ENCODE results near the gene CIROP.
"Not testable (repeated sequence)": the region's sequence is repeated elsewhere in the genome, so short reads cannot be mapped to it uniquely, and the experiment has no call there.

CIROP gene

DNA sequence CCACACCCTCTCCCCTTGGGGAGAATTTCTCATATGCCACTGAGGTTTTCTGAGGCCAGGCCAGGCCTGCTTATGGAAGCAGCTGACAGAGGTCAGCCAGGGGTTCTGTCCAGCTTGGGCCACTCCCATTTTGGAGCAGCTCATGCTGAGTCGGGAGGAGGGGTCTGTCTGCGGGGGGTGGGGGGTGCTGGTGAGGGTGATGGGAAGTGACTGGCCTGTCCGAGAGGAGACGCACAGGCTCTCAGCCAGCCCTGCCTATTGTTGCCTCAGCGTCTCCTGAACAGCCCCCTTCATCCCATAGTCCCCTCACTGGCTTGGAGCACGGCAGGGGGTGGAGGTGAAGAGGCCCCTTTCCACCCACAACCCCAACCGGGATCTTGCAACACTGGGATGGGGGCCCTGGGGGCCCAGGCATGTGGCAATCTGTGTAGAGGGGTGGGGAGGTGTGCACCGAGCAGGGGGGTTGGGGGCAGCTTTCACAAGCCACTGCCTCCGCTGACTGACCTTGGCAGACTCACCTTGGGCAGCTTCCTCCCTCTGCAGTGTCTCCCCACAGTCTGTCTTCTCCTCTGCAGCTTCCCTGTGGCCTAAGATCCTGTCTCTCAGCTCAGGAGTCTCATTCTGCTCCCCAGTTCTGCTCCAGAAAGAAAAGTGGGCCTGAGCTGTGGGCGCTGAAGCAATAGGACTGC, 8.8 kb upstream of the CIROP start:
- DNase-seq (ENCODE audit: low spot score), result no peak

DNA sequence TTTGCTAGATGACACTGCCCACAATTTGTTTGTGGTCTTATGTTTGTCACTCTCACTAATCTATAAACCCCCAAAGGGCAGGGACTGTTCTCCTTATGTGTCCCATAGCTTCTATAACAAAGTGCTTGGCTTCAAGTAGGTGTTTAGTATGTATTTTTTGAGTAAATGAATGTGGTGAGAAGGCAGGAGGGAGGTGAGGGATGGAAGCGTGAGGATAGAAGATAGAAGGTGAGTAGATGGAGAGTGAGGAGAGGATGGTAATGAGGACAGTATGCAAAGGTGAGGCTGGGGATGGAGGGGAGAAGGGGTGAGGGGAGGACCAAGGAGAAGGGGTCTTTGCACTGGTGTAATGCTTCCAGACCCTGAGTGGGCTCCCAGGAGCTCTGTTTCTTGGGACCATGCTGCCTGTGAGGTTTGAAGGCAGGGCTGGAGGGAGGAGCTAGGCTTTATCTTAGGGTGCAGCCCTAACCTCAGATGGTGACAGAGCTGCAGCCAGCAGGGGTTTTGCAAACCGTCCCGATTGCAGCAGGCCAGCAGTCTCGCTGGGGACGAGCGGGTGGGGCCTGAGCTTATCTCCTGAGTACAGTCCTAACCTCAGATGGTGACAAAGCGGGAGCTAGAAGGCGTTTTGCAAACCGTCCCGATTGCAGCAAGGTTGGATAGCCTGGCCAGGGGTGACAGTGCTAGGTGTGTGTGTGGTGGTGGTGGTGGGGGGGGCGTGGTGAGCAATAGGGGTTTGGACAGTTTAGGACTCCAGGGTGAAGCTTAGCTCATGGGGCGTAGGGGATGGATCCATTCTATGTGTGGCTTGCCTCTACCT, 7.8 kb upstream of the CIROP start:
- DNase-seq (ENCODE audit: low spot score), result no peak

DNA sequence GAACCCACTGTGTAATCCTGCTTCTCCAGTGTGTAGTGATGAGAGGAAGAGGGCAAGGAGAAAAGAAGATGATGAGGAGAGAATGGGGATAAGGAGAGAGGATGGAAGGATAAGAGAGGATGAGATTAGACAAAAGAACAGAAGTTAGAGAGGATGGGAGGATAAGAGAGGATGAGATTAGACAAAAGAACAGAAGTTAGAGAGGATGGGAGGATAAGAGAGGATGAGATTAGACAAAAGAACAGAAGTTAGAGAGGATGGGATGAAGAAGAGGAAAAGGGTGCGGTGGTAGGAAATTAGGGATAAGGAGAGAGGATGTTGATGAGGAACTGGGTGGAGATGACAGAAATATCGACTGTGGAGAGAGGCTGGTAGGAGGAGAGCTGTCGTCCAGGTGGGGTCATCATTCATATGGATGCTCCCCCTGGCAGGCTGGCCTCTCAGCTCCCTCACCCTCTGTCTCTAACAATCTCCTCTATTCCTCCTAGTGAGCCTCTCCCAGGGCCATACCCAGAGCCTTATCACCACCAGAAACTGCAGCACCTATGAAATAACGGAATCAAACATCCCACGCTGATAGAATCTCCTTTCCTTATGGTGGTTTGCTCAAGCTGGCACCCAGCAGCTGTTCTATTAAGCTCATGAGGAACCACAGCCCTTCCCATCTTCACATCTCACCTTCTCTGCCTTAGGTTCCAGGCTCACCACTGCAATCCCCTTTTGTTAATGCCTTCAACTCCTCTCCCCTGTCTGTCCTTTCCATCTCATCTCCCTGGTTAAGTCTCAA, 6.0 kb upstream of the CIROP start:
- no peak for DNase-seq (ENCODE audit: low spot score)

DNA sequence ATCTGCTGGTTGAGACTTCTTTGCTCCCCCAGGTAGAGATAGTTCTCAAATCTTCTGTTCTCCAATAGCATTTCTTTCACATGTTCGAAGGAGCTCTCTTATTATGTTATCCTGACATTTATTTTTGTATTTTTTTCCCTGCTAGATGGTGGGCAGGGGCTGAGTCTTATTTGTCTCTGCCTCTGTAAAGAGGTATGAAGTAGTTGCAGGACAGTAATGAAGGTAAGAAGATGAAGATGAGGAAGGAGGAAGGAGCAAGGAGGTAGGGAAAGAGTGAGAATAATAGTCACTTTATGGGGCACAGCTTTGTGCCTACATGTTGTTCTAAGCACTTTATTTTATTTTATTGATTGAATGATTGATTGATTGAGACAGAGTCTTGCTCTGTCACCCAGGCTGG, 5.0 kb upstream of the CIROP start:
- DNase-seq (ENCODE audit: low spot score), result no peak

DNA sequence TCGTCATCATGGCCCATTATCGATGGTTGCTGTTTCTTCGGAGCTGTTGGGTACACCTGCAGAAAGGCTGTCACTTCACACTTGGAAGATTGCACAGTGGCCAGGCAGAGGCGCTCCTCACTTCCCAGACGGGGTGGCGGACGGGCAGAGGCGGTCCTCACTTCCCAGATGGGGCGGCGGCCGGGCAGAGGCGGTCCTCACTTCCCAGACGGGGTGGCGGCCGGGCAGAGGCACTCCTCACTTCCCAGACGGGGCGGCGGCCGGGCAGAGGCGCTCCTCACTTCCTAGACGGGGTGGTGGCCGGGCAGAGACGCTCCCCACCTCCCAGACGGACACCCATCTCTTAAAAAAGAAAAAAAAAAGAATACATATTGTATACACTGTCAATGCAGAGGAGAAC, 3.4 kb upstream of the CIROP start:
- DNase-seq (ENCODE audit: low spot score), result not testable (repeated sequence)

DNA sequence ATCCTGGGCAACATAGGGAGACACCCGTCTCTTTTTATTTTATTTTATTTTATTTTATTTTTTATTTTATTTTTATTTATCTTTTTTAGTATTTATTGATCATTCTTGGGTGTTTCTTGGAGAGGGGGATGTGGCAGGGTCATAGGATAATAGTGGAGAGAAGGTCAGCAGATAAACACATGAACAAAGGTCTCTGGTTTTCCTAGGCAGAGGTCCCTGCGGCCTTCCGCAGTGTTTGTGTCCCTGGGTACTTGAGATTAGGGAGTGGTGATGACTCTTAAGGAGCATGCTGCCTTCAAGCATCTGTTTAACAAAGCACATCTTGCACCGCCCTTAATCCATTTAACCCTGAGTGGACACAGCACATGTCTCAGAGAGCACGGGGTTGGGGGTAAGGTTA, 2.8 kb upstream of the CIROP start:
- DNase-seq (ENCODE audit: low spot score), result not testable (repeated sequence)

DNA sequence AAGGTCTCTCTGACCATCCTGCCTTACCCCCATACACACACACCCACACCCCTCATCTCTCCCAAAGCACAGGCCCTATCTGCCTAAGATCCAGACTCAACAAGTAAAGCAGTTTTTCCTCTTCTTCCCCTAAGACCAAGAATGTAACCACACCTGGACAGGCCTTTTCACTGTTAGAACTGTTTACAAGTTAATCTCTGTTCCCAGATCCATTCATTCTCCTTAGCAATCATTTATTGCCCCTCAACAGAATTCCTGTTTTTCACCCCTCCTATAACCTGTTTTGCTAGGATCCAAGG, 1.9 kb upstream of the CIROP start:
- no peak for DNase-seq (ENCODE audit: low spot score)

DNA sequence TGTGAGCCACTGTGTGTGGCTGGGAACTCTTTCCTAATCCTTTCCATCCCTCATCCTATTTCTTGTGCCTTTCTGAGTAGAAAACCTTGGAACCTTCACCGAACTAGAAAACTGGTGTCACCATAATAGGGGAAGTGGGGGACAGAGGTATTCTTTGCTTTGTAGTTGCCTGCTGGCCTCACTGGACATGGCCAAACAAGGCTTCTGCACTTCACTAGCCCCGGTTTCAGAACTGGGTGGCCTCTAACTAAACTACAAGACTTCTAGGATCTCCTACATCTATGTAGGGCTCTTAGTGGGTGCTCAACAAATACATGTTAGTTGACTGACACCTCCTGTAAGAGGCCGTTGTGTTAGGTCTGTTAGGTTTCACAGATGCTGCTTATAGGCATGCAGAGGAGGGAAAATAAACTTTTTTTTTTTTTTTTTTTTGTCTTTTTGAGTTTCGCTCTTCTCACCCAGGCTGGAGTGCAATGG, 597 bp upstream of the CIROP start:
- DNase-seq (ENCODE audit: low spot score), result no peak

DNA sequence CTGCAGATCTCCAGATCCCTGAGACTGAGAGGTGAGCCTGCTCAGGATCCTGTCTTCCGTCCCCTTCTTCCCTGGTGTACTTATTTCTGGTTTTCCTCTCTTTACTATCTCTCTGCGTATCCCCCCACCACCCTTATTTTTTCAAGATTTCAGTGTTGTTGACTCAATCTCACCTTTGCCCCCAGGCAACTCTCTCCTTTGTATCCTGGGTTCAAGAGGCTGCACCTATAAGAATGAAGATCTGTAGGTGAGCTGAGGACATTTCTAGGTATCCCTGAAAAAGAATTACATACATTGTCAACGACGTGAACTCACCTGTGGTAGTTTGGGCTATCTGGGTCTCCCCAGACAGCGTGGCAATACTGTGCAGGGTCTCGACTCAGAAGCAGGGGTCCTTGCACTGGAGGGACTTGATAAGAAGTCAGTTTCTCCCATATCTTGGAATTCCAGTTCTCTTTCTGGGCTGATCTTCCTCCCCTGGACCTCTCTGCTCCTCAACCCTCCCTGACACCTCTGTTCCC, 659 bp downstream of the CIROP start:
- DNase-seq (ENCODE audit: low spot score), result no peak

DNA sequence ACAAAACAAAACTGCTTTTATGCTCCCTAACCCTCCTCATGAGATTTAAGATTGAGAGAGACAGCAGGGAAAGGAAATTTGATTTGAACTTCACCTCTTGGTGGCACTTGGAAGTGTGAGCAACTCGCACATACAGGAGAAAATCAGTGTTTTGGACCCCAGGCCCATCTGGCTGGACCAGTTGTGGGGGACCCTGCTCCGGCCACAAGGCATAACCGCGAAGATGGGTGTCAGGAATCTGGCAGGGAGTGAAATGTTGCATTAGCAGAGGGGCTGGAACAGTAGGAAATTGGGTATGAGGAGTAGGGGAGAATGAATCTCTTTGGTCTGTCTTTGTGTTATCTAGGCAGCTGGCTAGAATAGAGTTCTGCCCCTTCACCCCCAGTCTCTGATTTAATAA, 1.2 kb downstream of the CIROP start:
- no peak for DNase-seq (ENCODE audit: low spot score)

DNA sequence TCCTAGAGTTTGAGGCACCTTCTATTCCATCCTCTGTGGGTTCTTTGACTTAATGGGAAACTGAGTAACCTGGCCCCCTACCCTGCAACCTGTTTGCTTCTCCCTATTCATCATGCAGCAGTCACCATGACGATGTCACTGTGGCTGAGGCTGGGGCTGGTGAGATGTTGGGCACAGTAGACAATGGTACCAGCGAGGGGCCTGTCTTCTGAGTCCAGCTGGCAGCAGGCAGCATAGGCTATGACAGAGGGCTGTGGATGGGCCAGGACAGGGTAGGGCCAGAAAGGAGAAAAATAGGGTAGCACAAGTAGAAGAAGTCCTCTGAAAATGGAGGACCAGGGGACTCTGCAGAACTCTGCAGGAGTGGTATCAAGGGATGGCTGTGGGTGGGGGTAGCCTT, 2.0 kb downstream of the CIROP start:
- no peak for DNase-seq (ENCODE audit: low spot score)

DNA sequence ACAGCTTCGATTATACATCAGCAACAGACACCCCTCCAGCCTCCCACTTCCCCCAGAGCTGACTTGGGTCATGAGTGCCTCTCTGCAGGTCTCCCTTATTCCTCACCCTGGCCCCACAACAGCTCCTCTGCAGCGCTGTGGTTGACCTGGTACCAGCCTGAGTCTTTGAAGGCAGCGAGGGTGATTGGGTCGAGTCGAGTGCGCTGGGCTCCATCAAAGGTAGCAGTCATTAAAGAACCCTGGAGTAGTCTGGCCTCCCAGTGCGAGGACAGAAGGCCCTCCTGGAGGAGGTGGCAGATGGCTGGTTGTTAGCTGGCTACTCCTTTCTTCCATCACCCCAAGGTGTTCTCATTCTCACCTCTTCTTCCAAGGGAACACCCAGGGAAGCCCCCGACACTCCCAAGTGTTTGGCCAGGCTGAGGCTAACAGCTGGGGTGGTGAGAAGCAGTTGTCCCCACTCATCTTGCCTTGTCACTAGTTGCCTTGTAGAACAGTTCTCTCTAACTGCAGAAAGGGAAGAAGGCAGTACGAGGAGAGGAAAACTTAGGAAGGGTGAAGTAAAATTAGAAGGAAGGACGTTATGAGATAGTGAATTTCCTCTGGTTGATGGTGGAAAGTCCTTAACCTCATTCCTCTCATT, 2.7 kb downstream of the CIROP start:
- DNase-seq (ENCODE audit: low spot score), result no peak

DNA sequence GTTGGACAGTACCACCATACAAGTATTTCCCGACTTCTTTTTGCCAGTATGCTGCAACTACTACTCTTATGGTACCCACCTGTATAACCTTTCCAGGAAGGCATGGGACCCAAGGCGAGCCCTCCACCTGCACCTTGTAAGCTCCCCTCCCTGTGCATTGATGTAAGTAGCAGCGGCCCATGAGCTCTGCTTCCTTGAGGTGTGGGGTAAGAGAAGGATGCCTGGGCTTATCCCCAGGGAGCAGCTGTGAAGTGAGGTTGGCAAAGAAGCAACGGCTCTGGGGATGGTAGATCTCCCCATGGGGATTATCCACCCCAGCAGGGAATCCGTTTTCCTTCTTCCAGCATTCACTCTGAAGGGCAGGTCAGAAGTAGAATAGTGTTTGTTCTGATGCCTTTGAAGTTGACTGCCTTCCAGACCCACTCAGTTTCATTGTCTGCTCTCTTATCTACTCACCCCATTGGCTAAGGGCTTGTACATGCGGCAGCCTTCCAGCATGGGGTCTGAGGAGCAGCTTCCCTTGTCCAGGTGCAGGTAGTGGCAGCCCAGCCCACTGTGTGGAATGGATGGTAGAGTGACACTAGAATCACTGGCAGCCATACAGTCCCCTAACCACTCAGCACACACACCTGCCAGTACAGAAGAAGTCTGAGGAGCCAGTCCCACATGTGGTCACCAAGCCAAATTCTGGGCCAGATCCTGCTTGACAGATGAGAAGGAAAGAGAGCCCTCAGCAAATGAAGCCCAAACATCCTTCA, 3.4 kb downstream of the CIROP start:
- no peak for DNase-seq (ENCODE audit: low spot score)

DNA sequence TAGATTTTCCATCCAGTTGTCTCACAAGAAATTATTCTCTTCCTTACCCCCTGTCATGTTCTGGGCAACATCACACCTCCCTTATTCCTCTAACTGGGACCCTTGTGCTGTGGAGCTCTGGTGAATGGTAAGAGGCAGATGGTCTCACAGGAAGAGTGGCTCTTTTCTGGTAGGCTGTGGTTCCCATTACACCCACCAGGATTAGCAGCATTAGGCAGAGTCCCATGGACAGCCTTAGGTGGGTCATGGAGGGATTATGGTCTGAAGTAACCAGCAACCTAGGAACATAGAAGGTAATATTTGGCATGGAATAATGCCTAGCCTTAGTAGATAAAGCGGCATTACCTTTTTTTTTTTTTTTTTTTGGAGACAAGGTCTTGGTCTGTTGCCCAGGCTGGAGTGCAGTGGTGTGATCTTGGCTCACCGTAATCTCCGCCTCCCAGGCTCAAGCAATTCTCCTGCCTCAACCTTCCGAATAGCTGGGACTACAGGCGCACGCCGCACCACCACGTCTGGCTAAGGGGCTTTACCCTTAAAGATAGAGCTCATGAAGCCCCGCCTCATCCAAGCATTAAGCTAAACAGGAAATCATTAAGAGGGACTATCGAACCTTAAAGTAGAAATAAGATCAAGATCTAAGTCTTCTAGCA, 5.5 kb downstream of the CIROP start:
- no peak for DNase-seq (ENCODE audit: low spot score)

DNA sequence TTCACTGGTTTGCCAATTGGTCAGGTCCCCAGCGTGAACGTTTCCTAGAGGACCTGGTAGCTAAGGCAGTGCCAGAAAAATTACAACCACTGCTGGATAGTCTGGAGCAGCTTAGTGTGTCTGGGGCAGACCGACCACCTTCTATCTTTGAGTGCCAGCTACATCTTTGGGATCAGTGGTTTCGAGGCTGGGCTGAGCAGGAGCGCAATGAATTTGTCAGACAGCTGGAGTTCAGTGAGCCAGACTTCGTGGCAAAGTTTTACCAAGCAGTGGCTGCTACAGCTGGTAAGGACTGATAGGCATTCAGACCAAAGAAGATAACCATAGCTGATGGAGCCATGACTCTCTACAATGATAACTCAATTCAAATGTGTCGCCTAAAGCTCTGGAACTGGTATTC, 7.0 kb downstream of the CIROP start:
- DNase-seq (ENCODE audit: low spot score), result no peak

DNA sequence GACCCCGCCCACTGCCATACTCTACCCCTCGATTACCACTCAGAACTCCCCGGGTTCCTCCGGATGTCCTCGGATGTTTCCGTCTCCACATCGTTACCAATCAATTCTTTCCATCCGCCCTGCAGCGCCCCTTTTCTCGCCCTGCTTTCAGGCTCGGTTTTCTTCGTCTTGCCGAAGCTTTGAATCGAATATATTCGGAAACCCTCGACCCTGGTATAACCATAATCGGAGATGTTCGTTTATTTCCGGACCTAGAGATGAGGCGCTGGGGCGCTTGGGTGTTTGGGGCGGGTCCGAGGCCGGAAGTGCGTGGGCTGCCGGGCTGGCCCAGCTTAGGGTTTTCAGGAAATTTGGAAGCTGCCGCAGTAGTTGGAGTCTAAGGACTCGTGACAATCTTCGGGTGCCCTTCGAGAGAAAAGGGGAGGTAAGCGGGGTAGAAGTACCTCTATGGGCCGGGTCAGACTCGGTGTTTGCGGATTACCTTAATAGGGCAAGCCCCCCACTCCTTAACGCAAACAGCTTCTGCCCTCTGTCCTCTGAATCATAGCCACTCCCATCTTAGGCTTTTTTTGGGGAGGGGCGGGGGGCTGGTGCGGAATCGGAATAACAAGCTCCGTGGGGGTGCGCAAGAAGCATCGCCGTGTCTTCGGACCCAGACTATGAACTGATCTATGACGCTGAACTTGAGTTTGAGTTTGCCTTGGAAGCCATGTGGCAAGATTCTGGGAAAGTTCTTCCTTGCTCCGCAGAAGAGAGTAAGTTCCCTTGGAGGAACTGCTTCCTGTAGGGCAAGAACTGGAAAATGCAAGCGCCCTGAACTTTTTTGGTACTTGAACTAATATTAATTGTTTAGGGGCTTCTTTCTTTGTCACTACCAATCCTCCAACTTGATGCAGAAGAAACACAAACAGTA, 9.3 kb downstream of the CIROP start, which contains the start of gene C14orf119:
TSS of gene C14orf119 (plus strand) at position 310 of the 913 bp plus-strand sequence. CDS start 2,154 bp downstream, outside the sequence.
- DNase-seq (ENCODE audit: low spot score), result peak; percentile 100

DNA sequence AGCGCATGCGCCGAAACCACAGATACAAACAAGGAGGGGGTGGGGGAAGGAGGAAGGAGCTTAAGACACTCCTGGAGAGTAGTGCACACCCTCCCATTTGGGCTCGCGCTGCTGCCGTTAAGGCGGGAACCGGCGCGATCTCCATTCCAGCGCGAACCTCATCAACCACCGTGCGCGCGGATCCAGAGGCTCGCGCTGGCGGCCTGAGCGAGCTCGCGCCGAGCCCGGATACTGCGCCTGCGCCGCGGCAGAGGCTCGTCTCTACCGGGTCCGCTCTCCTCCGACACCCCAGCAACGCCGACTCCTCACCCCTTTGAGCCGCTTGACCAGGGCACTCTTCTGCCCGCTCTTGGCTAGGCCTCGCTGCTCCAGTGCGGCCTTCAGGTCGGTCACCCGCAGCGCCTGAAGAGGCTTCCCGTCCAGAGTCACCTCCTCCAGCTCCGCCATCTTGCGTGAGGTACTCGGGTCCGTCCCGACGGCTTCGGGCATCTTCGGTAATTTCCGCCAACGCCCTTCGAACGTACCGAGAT, 10.1 kb downstream of the CIROP start, which contains the start of gene ACIN1:
TSS of gene ACIN1 (minus strand) at position 471 of the 530 bp plus-strand sequence. CDS start at position 447, 24 bp downstream.
- DNase-seq (ENCODE audit: low spot score), result no peak

DNA sequence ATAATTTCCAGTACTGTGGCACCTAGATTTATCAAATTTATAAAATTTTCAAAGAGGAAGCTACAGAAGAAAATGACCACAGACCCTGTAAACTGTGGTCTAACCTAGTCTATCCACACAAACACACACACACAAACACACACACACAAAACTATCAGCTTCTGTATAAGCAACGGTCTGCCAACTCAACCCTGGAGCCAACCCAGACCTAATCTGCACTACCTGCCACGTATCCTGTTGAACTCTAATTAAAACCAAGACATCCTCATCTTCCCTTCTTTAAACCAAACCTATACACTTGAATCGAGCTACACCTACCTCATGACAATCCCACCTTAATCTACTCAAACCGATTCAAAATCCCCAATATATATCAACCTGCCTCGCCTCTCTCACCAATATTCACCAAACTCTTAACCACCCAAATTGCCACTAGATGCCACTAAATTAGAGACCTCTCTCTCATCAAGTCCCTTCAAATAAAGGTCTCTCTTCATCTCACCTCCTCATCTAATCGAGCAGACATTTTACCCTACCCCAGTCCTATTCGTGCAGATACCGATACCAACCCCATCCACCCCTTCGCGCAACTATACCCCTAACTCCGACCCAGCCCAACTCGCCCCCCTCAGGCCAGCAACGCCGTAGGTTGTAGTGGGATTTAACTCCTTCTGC, 10.7 kb downstream of the CIROP start:
- DNase-seq (ENCODE audit: low spot score), result peak; percentile 94

DNA sequence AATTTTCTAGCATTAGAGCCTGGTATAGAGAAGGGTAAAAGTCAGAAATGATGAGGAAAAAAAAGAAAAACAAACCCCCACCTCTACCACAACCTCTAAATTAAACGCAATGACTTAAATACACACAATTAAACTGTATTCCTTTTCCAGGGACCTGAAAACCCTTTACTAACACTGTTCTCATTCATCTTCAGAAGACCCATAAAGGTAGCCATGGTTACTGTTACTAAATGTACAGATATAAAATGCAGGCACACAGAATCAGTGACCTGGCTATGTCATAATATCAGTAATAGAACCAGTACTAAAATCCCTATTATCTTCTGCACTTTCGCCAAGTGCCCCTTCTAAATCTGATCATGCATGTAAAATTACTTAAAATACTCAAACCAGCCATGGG, 11.3 kb downstream of the CIROP start:
- DNase-seq (ENCODE audit: low spot score), result no peak

All from NAMALWA (cell line).